Endothelial cell of hepatic sinusoid (primary cell): Measurements from ENCODE around the gene ARID5B.

ENCODE experiments used
- in situ Hi-C: cut with HindIII; loops from 2 replicates; pipeline ENCODE4 v1.10.0; 2017; ENCODE audit warnings: low sequenced_read_pairs

The ARID5B gene

GRCh38 chr10:62005687-62006086, 104.2 kb downstream of the ARID5B start:
- in situ Hi-C loops = loop anchor here (5.0 kb wide), 2 partner anchors 82 to 88 kb away; no protein-coding TSS in a partner anchor

GRCh38 chr10:62007145-62007544, 105.6 kb downstream of the ARID5B start:
- in situ Hi-C loops = loop anchor here (5.0 kb wide), 2 partner anchors 80 to 90 kb away; no protein-coding TSS in a partner anchor

GRCh38 chr10:62008196-62008595, 106.7 kb downstream of the ARID5B start:
- in situ Hi-C loops = loop anchor here (5.0 kb wide), 2 partner anchors 79 to 91 kb away; no protein-coding TSS in a partner anchor

GRCh38 chr10:62008946-62009345, 107.4 kb downstream of the ARID5B start:
- in situ Hi-C loops = loop anchor here (5.0 kb wide), 2 partner anchors 78 to 92 kb away; no protein-coding TSS in a partner anchor

GRCh38 chr10:62010366-62010765, 108.9 kb downstream of the ARID5B start:
- in situ Hi-C loops = no loop called here

GRCh38 chr10:62011558-62011957, 110.1 kb downstream of the ARID5B start:
- in situ Hi-C loops = no loop called here

- in situ Hi-C loops = no loop called here
These were observed 110.8 kb downstream of the ARID5B start for GRCh38 chr10:62012318-62012717.

GRCh38 chr10:62014510-62014909, 113.0 kb downstream of the ARID5B start:
- in situ Hi-C loops = no loop called here

GRCh38 chr10:62015994-62016393, 114.5 kb downstream of the ARID5B start:
- in situ Hi-C loops = no loop called here

- in situ Hi-C loops = no loop called here
These were observed 115.4 kb downstream of the ARID5B start for GRCh38 chr10:62016623-62017490.

GRCh38 chr10:62017491-62017870, 116.0 kb downstream of the ARID5B start:
- in situ Hi-C loops = no loop called here

- in situ Hi-C loops = no loop called here
These were observed 116.8 kb downstream of the ARID5B start for GRCh38 chr10:62018131-62018911.

- in situ Hi-C loops = no loop called here
These were observed 117.7 kb downstream of the ARID5B start for GRCh38 chr10:62019013-62019684.

GRCh38 chr10:62019685-62020359, 118.3 kb downstream of the ARID5B start:
- in situ Hi-C loops = no loop called here

- in situ Hi-C loops = no loop called here
These were observed 119.7 kb downstream of the ARID5B start for GRCh38 chr10:62021128-62021665.

GRCh38 chr10:62021978-62022802, 120.7 kb downstream of the ARID5B start:
- in situ Hi-C loops = no loop called here

- in situ Hi-C loops = no loop called here
These were observed 121.3 kb downstream of the ARID5B start for GRCh38 chr10:62022830-62023229.

- in situ Hi-C loops = no loop called here
These were observed 121.8 kb downstream of the ARID5B start for GRCh38 chr10:62023329-62023728.

GRCh38 chr10:62024026-62024701, 122.7 kb downstream of the ARID5B start:
- in situ Hi-C loops = no loop called here
